ENCODE measurements around the gene RIC1. TPM values are rescaled to one million over a fixed set of nuclear protein-coding genes. Genes with fewer than 3 reads are reported as not detected.

The RIC1 gene
- total and polyA plus RNA-seq, 11 donors: 2.4 to 14.4 (median 8.7) TPM

DNA sequence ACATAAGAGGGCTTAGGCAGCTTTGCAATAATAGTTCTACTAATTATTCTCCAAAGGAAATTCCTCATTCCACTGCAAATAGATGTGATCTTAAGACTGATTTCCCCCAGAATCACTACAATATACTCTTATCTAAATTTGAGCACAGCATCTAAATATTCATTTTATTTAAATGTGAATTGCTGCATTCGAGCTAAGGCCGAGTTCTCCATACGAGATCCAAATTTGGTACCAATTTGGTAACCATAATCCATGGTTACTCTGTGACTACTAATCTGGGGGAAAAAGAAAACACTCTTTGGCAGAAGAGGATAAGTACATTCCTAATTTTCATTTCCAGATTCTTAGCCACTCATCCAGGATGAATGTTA is 19.7 kb upstream of the RIC1 start:
- H3K27ac ChIP-seq: peak overlapping the region; percentile 48 to 86 (median 64)
- H3K36me3 ChIP-seq: no peaks in the 10 kb centered on the region
- H3K27me3 ChIP-seq: no peaks in the 10 kb centered on the region
- H3K9me3 ChIP-seq: no peaks in the 10 kb centered on the region
- peak in 1 of 4 donors; percentile 11 for ATAC-seq
- H3K4me3 ChIP-seq: peak overlapping the region in 11 of 12 donors; percentile 23 to 60 (median 45)
- intact Hi-C loops (cut with DNase I): loop anchor here in 1 of 10 donors (10.0 kb wide), 1 partner anchor 624 kb away; the partner anchor contains the start of gene JAK2
- DNase-seq: no peak
- WGBS, 4 donors: 24 to 73% (median 49%) methylated on average over 3 of the region's 3 CpGs
- TF ChIP-seq POLR2A (IDR thresholded peaks at IDR 0.05): no peak
- TF ChIP-seq CTCF (IDR thresholded peaks at IDR 0.05): no peak
- H3K4me1 ChIP-seq: peaks cover 0 to 23% (median 6%) of the 10 kb centered on the region in 12 donors

DNA sequence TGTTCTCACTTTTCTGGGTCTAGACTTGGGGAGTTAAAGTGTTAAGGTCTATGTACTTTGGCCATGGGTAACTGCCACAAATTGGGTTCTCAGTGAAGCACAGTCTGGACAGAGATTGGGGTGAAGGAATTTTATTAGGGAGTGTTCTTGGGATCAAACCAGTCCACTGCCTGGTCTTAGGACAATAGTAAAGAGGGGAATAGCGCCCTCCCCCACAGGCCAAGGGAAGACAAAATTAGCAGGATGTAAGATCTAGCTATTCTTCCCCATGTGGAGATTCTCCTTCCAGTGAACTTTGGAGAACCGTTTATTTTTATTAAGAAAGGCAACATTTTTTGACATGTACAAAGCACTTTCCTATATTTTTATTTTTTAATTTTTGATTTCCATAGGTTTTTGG is 18.4 kb upstream of the RIC1 start:
- H3K27me3 ChIP-seq: no peaks in the 10 kb centered on the region
- intact Hi-C loops (cut with DNase I): no loop called here
- H3K4me1 ChIP-seq: peaks cover 0 to 23% (median 6%) of the 10 kb centered on the region in 12 donors
- DNase-seq (no peak), ATAC-seq (no peak)
- 67 to 73% (median 70%) methylated on average over 2 of the region's 2 CpGs for WGBS, 4 donors
- no peaks in the 10 kb centered on the region for H3K36me3 ChIP-seq
- no peaks in the 10 kb centered on the region for H3K9me3 ChIP-seq
- no peak for TF ChIP-seq CTCF (IDR thresholded peaks at IDR 0.05)
- no peak for TF ChIP-seq POLR2A (IDR thresholded peaks at IDR 0.05)
- H3K27ac ChIP-seq: no peak overlapping the region
- H3K4me3 ChIP-seq: no peak overlapping the region

GRCh38 chr9:5611321-5612184 is 17.4 kb upstream of the RIC1 start:
- peak overlapping the region in 1 of 12 donors; percentile 31 for H3K27ac ChIP-seq
- 68 to 77% (median 70%) methylated on average over 6 of the region's 6 CpGs for WGBS, 4 donors
- intact Hi-C loops (cut with DNase I): no loop called here
- no peaks in the 10 kb centered on the region for H3K9me3 ChIP-seq
- ATAC-seq (peak in 3 of 4 donors; percentile 19 to 61 (median 38)), DNase-seq (no peak)
- no peak overlapping the region for H3K4me3 ChIP-seq
- peaks cover 0 to 23% (median 6%) of the 10 kb centered on the region in 12 donors for H3K4me1 ChIP-seq
- TF ChIP-seq CTCF (IDR thresholded peaks at IDR 0.05) (no peak), POLR2A (IDR thresholded peaks at IDR 0.05) (no peak)
- H3K36me3 ChIP-seq: no peaks in the 10 kb centered on the region
- H3K27me3 ChIP-seq: no peaks in the 10 kb centered on the region

DNA sequence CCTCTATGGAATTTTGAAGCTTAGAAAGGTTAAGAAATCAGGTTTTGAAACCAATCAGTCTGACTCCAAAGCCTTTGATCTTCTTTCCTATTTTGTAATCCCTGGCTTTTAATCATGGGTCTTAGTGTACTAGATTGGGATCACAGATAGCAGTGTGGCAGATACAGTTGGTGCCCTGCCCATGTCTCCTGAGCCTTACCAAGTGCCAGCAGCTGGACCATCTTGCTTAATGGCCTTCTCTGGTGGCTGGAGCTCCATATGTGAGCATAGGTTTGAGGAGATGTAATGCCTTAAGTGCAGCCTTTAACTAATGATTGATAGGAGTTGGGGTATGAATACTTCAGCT is 16.7 kb upstream of the RIC1 start:
- Histone ChIP-seq H3K36me3 (no peaks in the 10 kb centered on the region), H3K4me1 (peaks cover 0 to 23% (median 6%) of the 10 kb centered on the region in 12 donors), H3K4me3 (no peak overlapping the region), H3K27ac (no peak overlapping the region), H3K27me3 (no peaks in the 10 kb centered on the region), H3K9me3 (no peaks in the 10 kb centered on the region)
- intact Hi-C loops (cut with DNase I): no loop called here
- ATAC-seq (no peak), DNase-seq (no peak)
- TF ChIP-seq CTCF (IDR thresholded peaks at IDR 0.05) (no peak), POLR2A (IDR thresholded peaks at IDR 0.05) (no peak)

Data from heart left ventricle (tissue), 16 donors.